Choroid plexus epithelial cell (primary cell): ENCODE results near the gene EPS15.

Experiments
- DNase-seq: peaks from one replicate; pipeline ENCODE4 v3.0.0-alpha.2; 2010; ENCODE audit warnings: low read depth
- H3K4me3 ChIP-seq: 2 replicates; pipeline ENCODE4 v1.5.1; 2011; ENCODE audit warnings: low read depth, mild to moderate bottlenecking, control low read depth, low read length, moderate library complexity
- TF ChIP-seq, protein P1 (sequence below): conservative IDR thresholded peaks from 2 replicates; pipeline ENCODE4 v1.5.1; 2011; ENCODE audit warnings: low read depth, mild to moderate bottlenecking, control low read depth, inconsistent platforms, low read length, moderate library complexity

The EPS15 gene

DNA sequence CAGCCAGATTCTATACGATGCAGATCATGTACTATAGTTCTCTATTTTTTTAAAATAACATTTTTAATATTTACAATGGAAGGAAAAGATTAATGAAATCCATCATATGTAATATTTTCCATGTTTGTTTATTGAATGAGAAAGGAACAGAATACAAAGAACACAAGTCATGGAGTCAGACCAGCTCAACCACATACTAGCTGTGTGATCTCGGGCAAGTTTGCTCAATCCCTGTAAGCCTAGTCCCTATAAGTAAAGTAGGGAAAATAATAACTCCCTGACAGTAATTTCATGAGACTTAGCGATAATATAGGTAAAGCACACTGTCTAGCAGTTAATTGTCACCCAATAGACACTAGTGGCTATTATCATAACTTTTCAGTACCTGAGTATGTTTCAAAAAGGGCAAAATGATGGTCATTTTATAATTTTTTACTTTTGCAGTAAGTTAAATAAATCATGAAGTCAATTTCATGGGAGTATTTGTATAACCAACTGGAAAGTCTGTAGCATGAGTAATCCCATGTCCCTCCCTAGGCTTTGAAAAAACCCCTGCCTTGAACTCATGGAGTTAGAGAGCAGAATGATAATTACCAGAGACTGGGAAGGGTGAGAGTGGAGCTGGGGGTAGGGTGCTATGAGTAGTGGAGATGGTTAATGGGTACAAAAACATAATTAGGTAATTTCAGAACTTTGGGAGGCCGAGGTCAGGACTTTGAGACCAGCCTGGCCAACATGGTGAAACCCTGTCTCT is 37.0 kb upstream of the EPS15 start:
- TF ChIP-seq, protein P1, sequence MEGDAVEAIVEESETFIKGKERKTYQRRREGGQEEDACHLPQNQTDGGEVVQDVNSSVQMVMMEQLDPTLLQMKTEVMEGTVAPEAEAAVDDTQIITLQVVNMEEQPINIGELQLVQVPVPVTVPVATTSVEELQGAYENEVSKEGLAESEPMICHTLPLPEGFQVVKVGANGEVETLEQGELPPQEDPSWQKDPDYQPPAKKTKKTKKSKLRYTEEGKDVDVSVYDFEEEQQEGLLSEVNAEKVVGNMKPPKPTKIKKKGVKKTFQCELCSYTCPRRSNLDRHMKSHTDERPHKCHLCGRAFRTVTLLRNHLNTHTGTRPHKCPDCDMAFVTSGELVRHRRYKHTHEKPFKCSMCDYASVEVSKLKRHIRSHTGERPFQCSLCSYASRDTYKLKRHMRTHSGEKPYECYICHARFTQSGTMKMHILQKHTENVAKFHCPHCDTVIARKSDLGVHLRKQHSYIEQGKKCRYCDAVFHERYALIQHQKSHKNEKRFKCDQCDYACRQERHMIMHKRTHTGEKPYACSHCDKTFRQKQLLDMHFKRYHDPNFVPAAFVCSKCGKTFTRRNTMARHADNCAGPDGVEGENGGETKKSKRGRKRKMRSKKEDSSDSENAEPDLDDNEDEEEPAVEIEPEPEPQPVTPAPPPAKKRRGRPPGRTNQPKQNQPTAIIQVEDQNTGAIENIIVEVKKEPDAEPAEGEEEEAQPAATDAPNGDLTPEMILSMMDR, result no peak
- no peak overlapping the region for H3K4me3 ChIP-seq
- DNase-seq, result no peak

- H3K4me3 ChIP-seq, result no peak overlapping the region
- DNase-seq, result no peak
- TF ChIP-seq, protein P1, result no peak
These were observed 34.8 kb upstream of the EPS15 start for GRCh38 chr1:51553911-51554310.

- DNase-seq, result no peak
- TF ChIP-seq, protein P1, result no peak
- no peak overlapping the region for H3K4me3 ChIP-seq
These were observed 34.1 kb upstream of the EPS15 start for GRCh38 chr1:51552929-51553807.

- no peak for DNase-seq
- H3K4me3 ChIP-seq, result no peak overlapping the region
- TF ChIP-seq, protein P1, result no peak
These were observed 32.8 kb upstream of the EPS15 start for GRCh38 chr1:51551848-51552296.

DNA sequence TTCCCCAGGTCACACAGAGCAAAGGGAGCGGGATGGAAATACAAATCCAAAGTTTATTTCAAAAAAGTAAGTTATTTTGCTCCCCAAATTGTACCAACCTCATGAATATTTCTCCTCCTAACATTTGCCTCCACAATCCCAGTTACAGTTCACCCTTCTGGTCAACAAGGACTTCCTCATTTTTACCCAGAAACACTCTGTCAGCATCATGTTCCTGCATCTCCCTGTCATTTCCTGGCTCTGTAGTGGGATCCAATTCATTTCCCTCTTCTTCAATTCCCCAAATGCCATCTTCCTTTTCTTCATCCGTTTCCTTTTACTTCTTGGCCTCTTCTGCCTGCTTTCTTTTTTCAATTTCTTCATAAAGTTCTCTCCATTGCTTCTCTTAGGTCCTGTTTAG is 32.0 kb upstream of the EPS15 start:
- DNase-seq, result no peak
- H3K4me3 ChIP-seq, result no peak overlapping the region
- TF ChIP-seq, protein P1, result no peak

- DNase-seq, result no peak
- no peak overlapping the region for H3K4me3 ChIP-seq
- TF ChIP-seq, protein P1, result no peak
These were observed 30.8 kb upstream of the EPS15 start for GRCh38 chr1:51549901-51550300.
